Endothelial cell of umbilical vein (primary cell): Measurements from ENCODE around the gene GUCD1. TPM values are rescaled to one million over a fixed set of nuclear protein-coding genes. Genes with fewer than 3 reads are reported as not detected.

Experiments
- BruUV-seq: library from RNA; stranded (reverse); fragments of 400-500 nt; replicated peaks from 2 replicates; lab custom pipeline; 2021; lab: Mats Ljungman, UMichigan
- CTCF ChIA-PET: fragments of 300-600, 350-600 bp; sonication (Branson Sonifier 250); formaldehyde crosslinking; loops from one replicate; lab custom pipeline; 2021; ENCODE audit warnings: antibody characterized with exemption, inconsistent platforms; lab: Charles Lee
- POLR2A ChIA-PET: fragments of 300-600, 350-600 bp; sonication (Branson Sonifier 250); formaldehyde crosslinking; loops from one replicate; lab custom pipeline; 2021; ENCODE audit warnings: antibody characterized with exemption, inconsistent platforms; lab: Charles Lee
- DNase-seq: peaks from one replicate; pipeline ENCODE4 v3.0.0-alpha.2; 2011; ENCODE audit warnings: low read depth, low spot score
- FAIRE-seq: peaks from 2 replicates; lab custom pipeline; 2011; peaks lifted over from hg19 to GRCh38; lab: Jason Lieb, UNC
- H2AFZ ChIP-seq: 2 replicates; pipeline ENCODE4 v1.6.0; 2012; ENCODE audit warnings: low read depth, low read length, control low read depth, inconsistent platforms
- H3K27ac ChIP-seq: 2 replicates; pipeline ENCODE4 v1.5.1; 2011; ENCODE audit warnings: low read depth, mild to moderate bottlenecking, control low read depth, low read length, moderate library complexity; ENCODE audit not compliant: insufficient read depth
- H3K27me3 ChIP-seq, 2 experiments: 2 replicates each; pipeline versions ENCODE4 v1.6.0 to v1.6.1; 2011; ENCODE audit warnings: low read length in 2 of 2, mixed read lengths in 1 of 2; ENCODE audit not compliant: control insufficient read depth in 2 of 2, insufficient read depth in 2 of 2
- H3K36me3 ChIP-seq, 2 experiments: 2 replicates in 1 of 2; 3 replicates in 1 of 2; pipeline ENCODE4 v1.5.1; 2011; ENCODE audit warnings: low read length in 2 of 2, mild to moderate bottlenecking in 1 of 2, moderate library complexity in 1 of 2; ENCODE audit not compliant: control insufficient read depth in 2 of 2, insufficient read depth in 2 of 2; ENCODE audit errors: extremely low read depth in 1 of 2
- H3K4me1 ChIP-seq: 3 replicates; pipeline ENCODE4 v1.5.1; 2011; ENCODE audit warnings: mild to moderate bottlenecking, low read length; ENCODE audit not compliant: control insufficient read depth, insufficient read depth; ENCODE audit errors: extremely low read depth
- H3K4me2 ChIP-seq: 2 replicates; pipeline ENCODE4 v1.6.1; 2011; ENCODE audit warnings: low read length, control low read depth, mixed read lengths; ENCODE audit not compliant: insufficient read depth
- H3K4me3 ChIP-seq, 3 experiments: fragments of 200-600 bp in 1 of 3; sonication (generic), shearing (Covaris generic) in 1 of 3; replicated peaks in 1 of 3; 2 replicates each; pipeline ENCODE4 v1.5.1; 2011 to 2016; ENCODE audit warnings: control low read depth in 3 of 3, low read length in 3 of 3, mild to moderate bottlenecking in 2 of 3, inconsistent platforms in 1 of 3, low read depth in 1 of 3, moderate library complexity in 1 of 3; ENCODE audit not compliant: insufficient read depth in 1 of 3
- H3K79me2 ChIP-seq: 2 replicates; pipeline ENCODE4 v1.6.0; 2012; ENCODE audit warnings: low read length, inconsistent platforms; ENCODE audit not compliant: control insufficient read depth, insufficient read depth
- H3K9ac ChIP-seq: replicated peaks from 2 replicates; pipeline ENCODE3; 2011; ENCODE audit warnings: low read length, control low read depth; ENCODE audit not compliant: insufficient read depth; ENCODE audit errors: extremely low read depth
- H3K9me1 ChIP-seq: replicated peaks from 3 replicates; pipeline ENCODE4 v1.6.0; 2011; ENCODE audit warnings: mild to moderate bottlenecking, low read length; ENCODE audit not compliant: control insufficient read depth, insufficient read depth; ENCODE audit errors: extremely low read depth
- H3K9me3 ChIP-seq: replicated peaks from 2 replicates; pipeline ENCODE4 v1.5.1; 2012; ENCODE audit warnings: low read length, inconsistent platforms; ENCODE audit not compliant: control insufficient read depth, insufficient read depth
- H4K20me1 ChIP-seq: replicated peaks from 2 replicates; pipeline ENCODE3; 2011; ENCODE audit warnings: mild to moderate bottlenecking, low read length; ENCODE audit not compliant: control insufficient read depth, insufficient read depth; ENCODE audit errors: extremely low read depth
- EZH2 ChIP-seq: IDR thresholded peaks from 2 replicates; pipeline ENCODE4 v1.6.1; 2012; ENCODE audit warnings: borderline replicate concordance, low read depth, mild to moderate bottlenecking, moderate library complexity, low read length, inconsistent platforms; ENCODE audit not compliant: severe bottlenecking
- FOS ChIP-seq: IDR thresholded peaks from 2 replicates; pipeline ENCODE4 v1.6.1; 2011; ENCODE audit warnings: mild to moderate bottlenecking, low read length, moderate library complexity, borderline replicate concordance; ENCODE audit not compliant: insufficient read depth
- GATA2 ChIP-seq: IDR thresholded peaks from 2 replicates; pipeline ENCODE4 v1.7.0; 2011; ENCODE audit warnings: low read depth, mild to moderate bottlenecking, moderate library complexity, mixed read lengths, low read length; ENCODE audit not compliant: insufficient read length, insufficient read depth
- JUN ChIP-seq: IDR thresholded peaks from 2 replicates; pipeline ENCODE4 v1.6.1; 2011; ENCODE audit warnings: borderline replicate concordance, low read depth; ENCODE audit not compliant: insufficient read length, insufficient read depth
- MAX ChIP-seq: IDR thresholded peaks from 2 replicates; pipeline ENCODE4 v1.6.1; 2011; ENCODE audit not compliant: insufficient read depth, insufficient read length
- MYC ChIP-seq: IDR thresholded peaks from one replicate; pipeline ENCODE4 v1.6.1; 2011; ENCODE audit warnings: mild to moderate bottlenecking, low read depth, low read length
- POLR2AphosphoS5 ChIP-seq: IDR thresholded peaks from 2 replicates; pipeline ENCODE4 v1.6.1; 2012; ENCODE audit warnings: low read depth, mild to moderate bottlenecking, control low read depth, low read length, moderate library complexity; ENCODE audit not compliant: insufficient read depth
- dilution Hi-C: fragments of 300-500 bp; cut with MboI; formaldehyde crosslinking; loops from one replicate; pipeline ENCODE4 v1.15.0; 2019; ENCODE audit warnings: low sequenced_read_pairs; ENCODE audit not compliant: extremely low pct_ligation_motif_present
- intact Hi-C: fragments of 100-400 bp; cut with micrococcal nuclease; formaldehyde crosslinking; loops from one replicate; pipeline ENCODE4 v1.10.0; 2022
- polyA plus RNA-seq, 4 experiments: library from polyadenylated mRNA; depleted of rRNA in 3 of 4; stranded (reverse) in 3 of 4; unstranded in 1 of 4; fragments of >200 nt; gene quantifications; 2 replicates each; pipeline versions ENCODE4 v1.2.1 to v1.2.3, GENCODE V29; 2011 to 2012; ENCODE audit warnings: missing spikeins in 1 of 4
- total RNA-seq: library from RNA; stranded (reverse); gene quantifications from 2 replicates; pipeline ENCODE4 v1.2.3, GENCODE V29; 2021
- TF ChIP-seq, protein P1 (sequence below), 2 donors: IDR thresholded peaks; 1 replicate in 1 of 2; 2 replicates in 1 of 2; pipeline ENCODE4 v1.5.1; 2011; ENCODE audit warnings: low read length in 2 of 2, mild to moderate bottlenecking in 2 of 2, moderate library complexity in 2 of 2, control low read depth in 1 of 2, inconsistent platforms in 1 of 2, low read depth in 1 of 2; ENCODE audit not compliant: insufficient read depth in 1 of 2; ENCODE audit errors: extremely low read depth in 1 of 2

The GUCD1 gene
- total and polyA plus RNA-seq, 2 donors (not counting 3 experiments of a cell fraction or from before 2014, with no cell fraction given): 116 to 138 TPM

DNA sequence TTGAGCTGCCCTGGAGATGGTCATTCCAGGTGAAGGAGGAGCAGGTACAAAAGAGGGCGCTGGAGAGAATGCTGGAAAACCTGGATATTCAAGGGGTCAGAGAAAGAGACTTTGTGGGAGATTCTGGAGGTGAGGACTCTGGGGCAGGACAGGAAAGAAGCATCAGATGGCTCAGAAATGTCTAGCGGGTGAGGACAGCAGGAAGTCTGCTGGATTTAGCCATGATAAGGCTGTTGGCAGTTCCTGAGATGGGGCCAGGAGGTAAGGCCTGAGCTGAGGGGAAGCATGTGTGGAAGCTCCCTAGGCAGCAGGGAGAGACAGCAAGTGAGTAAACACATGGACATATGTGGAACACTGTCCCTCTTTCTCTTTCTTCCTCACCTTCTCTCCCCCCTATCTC, 58.3 kb downstream of the GUCD1 start:
- no peaks in the 10 kb centered on the region for H3K36me3 ChIP-seq
- dilution Hi-C loops: no loop called here
- intact Hi-C loops: no loop called here
- CTCF ChIA-PET: interaction anchor here (0.9 to 2.0 kb wide), 6 partner anchors 10 to 73 kb away, joined by 3 to 9 read pairs (median 4); no protein-coding TSS in a partner anchor
- H3K27me3 ChIP-seq: peaks cover 0 to 15% of the 10 kb centered on the region in 2 experiments
- H3K9ac ChIP-seq: no peak overlapping the region
- H3K4me1 ChIP-seq: peaks cover 7% of the 10 kb centered on the region
- POLR2A ChIA-PET: no interaction called here
- no peaks in the 10 kb centered on the region for H4K20me1 ChIP-seq
- no peaks in the 10 kb centered on the region for H3K79me2 ChIP-seq
- H3K9me1 ChIP-seq: no peaks in the 10 kb centered on the region
- no peaks in the 10 kb centered on the region for H3K9me3 ChIP-seq
- H2AFZ ChIP-seq: no peak overlapping the region
- TF ChIP-seq MAX (no peak), POLR2AphosphoS5 (no peak), GATA2 (no peak)
- TF ChIP-seq, protein P1, sequence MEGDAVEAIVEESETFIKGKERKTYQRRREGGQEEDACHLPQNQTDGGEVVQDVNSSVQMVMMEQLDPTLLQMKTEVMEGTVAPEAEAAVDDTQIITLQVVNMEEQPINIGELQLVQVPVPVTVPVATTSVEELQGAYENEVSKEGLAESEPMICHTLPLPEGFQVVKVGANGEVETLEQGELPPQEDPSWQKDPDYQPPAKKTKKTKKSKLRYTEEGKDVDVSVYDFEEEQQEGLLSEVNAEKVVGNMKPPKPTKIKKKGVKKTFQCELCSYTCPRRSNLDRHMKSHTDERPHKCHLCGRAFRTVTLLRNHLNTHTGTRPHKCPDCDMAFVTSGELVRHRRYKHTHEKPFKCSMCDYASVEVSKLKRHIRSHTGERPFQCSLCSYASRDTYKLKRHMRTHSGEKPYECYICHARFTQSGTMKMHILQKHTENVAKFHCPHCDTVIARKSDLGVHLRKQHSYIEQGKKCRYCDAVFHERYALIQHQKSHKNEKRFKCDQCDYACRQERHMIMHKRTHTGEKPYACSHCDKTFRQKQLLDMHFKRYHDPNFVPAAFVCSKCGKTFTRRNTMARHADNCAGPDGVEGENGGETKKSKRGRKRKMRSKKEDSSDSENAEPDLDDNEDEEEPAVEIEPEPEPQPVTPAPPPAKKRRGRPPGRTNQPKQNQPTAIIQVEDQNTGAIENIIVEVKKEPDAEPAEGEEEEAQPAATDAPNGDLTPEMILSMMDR (IDR thresholded peaks at IDR 0.05; ENCODE audit: extremely low read depth in 1 of 2, insufficient read depth in 1 of 2, low read depth in 1 of 2, low read length in 2 of 2): no peak
- no peak overlapping the region for H3K4me3 ChIP-seq
- no peak overlapping the region for H3K4me2 ChIP-seq
- no TSS peak for BruUV-seq
- no peak overlapping the region for H3K27ac ChIP-seq
- DNase-seq (no peak), FAIRE-seq (no peak)

DNA sequence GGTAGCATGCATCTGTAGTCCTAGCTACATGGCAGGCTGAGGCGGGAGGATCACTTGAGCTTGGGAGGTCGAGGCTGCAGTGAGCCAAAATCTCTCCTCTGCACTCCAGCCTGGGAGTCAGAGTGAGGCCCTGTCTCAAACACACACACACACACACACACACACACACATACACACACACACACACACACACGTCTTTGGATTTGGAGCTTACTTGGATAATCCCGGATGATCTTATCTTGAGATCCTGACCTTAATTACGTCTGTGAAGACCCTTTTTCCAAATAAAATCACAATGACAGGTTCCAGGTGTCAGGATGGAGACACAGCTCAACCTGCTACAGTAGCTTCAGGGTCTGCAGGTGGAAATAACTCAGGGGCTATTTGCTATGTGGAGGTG, 58.7 kb downstream of the GUCD1 start:
- Histone ChIP-seq H3K9ac (no peak overlapping the region), H3K4me3 (no peak overlapping the region), H3K27ac (no peak overlapping the region), H3K4me1 (peaks cover 7% of the 10 kb centered on the region), H4K20me1 (no peaks in the 10 kb centered on the region), H3K4me2 (no peak overlapping the region), H3K9me3 (no peaks in the 10 kb centered on the region), H3K9me1 (no peaks in the 10 kb centered on the region), H2AFZ (no peak overlapping the region), H3K36me3 (no peaks in the 10 kb centered on the region), H3K79me2 (no peaks in the 10 kb centered on the region), H3K27me3 (peaks cover 0 to 15% of the 10 kb centered on the region in 2 experiments)
- dilution Hi-C loops: no loop called here
- intact Hi-C loops: no loop called here
- FAIRE-seq: no peak
- no TSS peak for BruUV-seq
- DNase-seq: no peak
- no peak for TF ChIP-seq MYC
- TF ChIP-seq GATA2: no peak
- TF ChIP-seq EZH2: no peak
- TF ChIP-seq MAX: no peak
- no peak for TF ChIP-seq FOS
- no peak for TF ChIP-seq POLR2AphosphoS5
- TF ChIP-seq, protein P1 (IDR thresholded peaks at IDR 0.05; ENCODE audit: extremely low read depth in 1 of 2, insufficient read depth in 1 of 2, low read depth in 1 of 2, low read length in 2 of 2): no peak
- no peak for TF ChIP-seq JUN
- ChIA-PET CTCF (interaction anchor here (0.9 to 2.0 kb wide), 5 partner anchors 10 to 26 kb away, joined by 3 to 9 read pairs (median 4); no protein-coding TSS in a partner anchor), POLR2A (no interaction called here)
